WTC11 (cell line): ENCODE data around the gene MYBPH. TPM values are rescaled to one million over a fixed set of nuclear protein-coding genes. Genes with fewer than 3 reads are reported as not detected.

Source experiments
- ATAC-seq: fragments of 200-7000 bp; cut with Tn5 transposase; 2 replicates; pipeline ENCODE4 v1.10.0; 2021; ENCODE audit warnings: mild to moderate bottlenecking, moderate library complexity
- CTCF ChIA-PET: fragments of 300-600 bp; sonication (Branson Sonifier 250); formaldehyde crosslinking; loops from one replicate; lab custom pipeline; 2021; ENCODE audit warnings: antibody characterized with exemption; lab: Charles Lee
- POLR2A ChIA-PET: fragments of 350-600 bp; sonication (Branson Sonifier 250); formaldehyde crosslinking; loops from one replicate; lab custom pipeline; 2021; ENCODE audit warnings: antibody characterized with exemption; lab: Charles Lee
- DNase-seq: peaks from one replicate; pipeline ENCODE4 v3.0.0; 2021; ENCODE audit warnings: low spot score
- H3K27ac Mint-ChIP-seq: 2 replicates; pipeline ENCODE4 v1.8.0; 2021; ENCODE audit warnings: mixed read lengths
- H3K27me3 Mint-ChIP-seq: 2 replicates; pipeline ENCODE4 v1.8.0; 2021; ENCODE audit warnings: low read depth, mild to moderate bottlenecking, moderate library complexity, mixed read lengths
- H3K36me3 Mint-ChIP-seq: 2 replicates; pipeline ENCODE4 v1.8.0; 2021; ENCODE audit warnings: mixed read lengths
- H3K4me1 Mint-ChIP-seq: 2 replicates; pipeline ENCODE4 v1.8.0; 2022; ENCODE audit warnings: mixed read lengths
- H3K4me3 Mint-ChIP-seq: 2 replicates; pipeline ENCODE4 v1.8.0; 2021; ENCODE audit warnings: mild to moderate bottlenecking, moderate library complexity, mixed read lengths
- H3K9me3 Mint-ChIP-seq: 2 replicates; pipeline ENCODE4 v1.8.0; 2021; ENCODE audit warnings: mixed read lengths
- FOXJ3 ChIP-seq: sonication (generic); formaldehyde crosslinking; IDR thresholded peaks from 2 replicates; pipeline ENCODE4 v1.9.0; 2021; ENCODE audit warnings: missing genetic modification reagents, mild to moderate bottlenecking, borderline replicate concordance
- IRF2 ChIP-seq: sonication (generic); formaldehyde crosslinking; IDR thresholded peaks from 2 replicates; pipeline ENCODE4 v1.8.0; 2022; ENCODE audit warnings: low read depth, missing genetic modification reagents, borderline replicate concordance
- JAZF1 ChIP-seq: fragments of 250-450 bp; sonication (Bioruptor Pico); IDR thresholded peaks from 2 replicates; pipeline ENCODE4 v1.9.0; 2021; ENCODE audit warnings: moderate library complexity, mild to moderate bottlenecking, inconsistent platforms
- JUN ChIP-seq: sonication (generic); formaldehyde crosslinking; IDR thresholded peaks from 2 replicates; pipeline ENCODE4 v1.8.0; 2023; ENCODE audit warnings: mild to moderate bottlenecking, missing genetic modification reagents
- NFATC4 ChIP-seq: fragments of 250-450 bp; sonication (Bioruptor Pico); IDR thresholded peaks from 2 replicates; pipeline ENCODE4 v1.9.0; 2021; ENCODE audit warnings: mild to moderate bottlenecking
- NR3C1 ChIP-seq: sonication (generic); formaldehyde crosslinking; conservative IDR thresholded peaks from 2 replicates; pipeline ENCODE4 v1.8.1; 2023; ENCODE audit warnings: low read depth, mild to moderate bottlenecking, missing genetic modification reagents
- OVOL2 ChIP-seq: fragments of 250-450 bp; sonication (Bioruptor Pico); IDR thresholded peaks from 2 replicates; pipeline ENCODE4 v1.9.0; 2021; ENCODE audit warnings: mild to moderate bottlenecking, borderline replicate concordance
- PRRX2 ChIP-seq: fragments of 250-450 bp; sonication (Bioruptor Pico); IDR thresholded peaks from 2 replicates; pipeline ENCODE4 v1.8.0; 2021; ENCODE audit warnings: mild to moderate bottlenecking
- RELA ChIP-seq: sonication (generic); formaldehyde crosslinking; IDR thresholded peaks from 2 replicates; pipeline ENCODE4 v1.8.1; 2022; ENCODE audit warnings: missing genetic modification reagents, mild to moderate bottlenecking, borderline replicate concordance
- RORB ChIP-seq: fragments of 250-450 bp; sonication (Bioruptor Pico); IDR thresholded peaks from 2 replicates; pipeline ENCODE4 v1.9.0; 2021; ENCODE audit warnings: mild to moderate bottlenecking
- SMAD4 ChIP-seq: sonication (generic); formaldehyde crosslinking; IDR thresholded peaks from 2 replicates; pipeline ENCODE4 v1.8.0; 2022; ENCODE audit warnings: mild to moderate bottlenecking, missing genetic modification reagents
- TCF7 ChIP-seq: sonication (generic); formaldehyde crosslinking; IDR thresholded peaks from 2 replicates; pipeline ENCODE4 v1.8.0; 2022; ENCODE audit warnings: mild to moderate bottlenecking, low read depth, missing genetic modification reagents, moderate library complexity
- TP53 ChIP-seq: sonication (generic); formaldehyde crosslinking; IDR thresholded peaks from 2 replicates; pipeline ENCODE4 v1.8.1; 2023; ENCODE audit warnings: mild to moderate bottlenecking, missing genetic modification reagents
- ZNF263 ChIP-seq: sonication (generic); formaldehyde crosslinking; IDR thresholded peaks from 2 replicates; pipeline ENCODE4 v1.8.1; 2022; ENCODE audit warnings: low read depth, mild to moderate bottlenecking, moderate library complexity, missing genetic modification reagents
- ZNF317 ChIP-seq: sonication (generic); formaldehyde crosslinking; IDR thresholded peaks from 2 replicates; pipeline ENCODE4 v1.8.1; 2023; ENCODE audit warnings: low read depth, mild to moderate bottlenecking, moderate library complexity, missing genetic modification reagents, borderline replicate concordance
- total RNA-seq: library from RNA; stranded (reverse); gene quantifications from 3 replicates; pipeline ENCODE4 v1.2.3, GENCODE V29; 2021
- TF ChIP-seq, protein P1 (sequence below): sonication (generic); formaldehyde crosslinking; IDR thresholded peaks from 2 replicates; pipeline ENCODE4 v1.8.1; 2023; ENCODE audit warnings: mild to moderate bottlenecking, moderate library complexity, missing genetic modification reagents
- TF ChIP-seq, protein P2 (sequence below): fragments of 250-450 bp; sonication (Bioruptor Pico); IDR thresholded peaks from 2 replicates; pipeline ENCODE4 v1.9.0; 2021; ENCODE audit warnings: mild to moderate bottlenecking
- TF ChIP-seq, protein P3 (sequence below): sonication (generic); formaldehyde crosslinking; IDR thresholded peaks from 2 replicates; pipeline ENCODE4 v1.8.0; 2022; ENCODE audit warnings: mild to moderate bottlenecking, missing genetic modification reagents
- TF ChIP-seq, protein P4 (sequence below): sonication (generic); formaldehyde crosslinking; conservative IDR thresholded peaks from 2 replicates; pipeline ENCODE4 v1.8.1; 2023; ENCODE audit warnings: mild to moderate bottlenecking, low read depth, missing genetic modification reagents, moderate library complexity

MYBPH gene
- total RNA-seq, 1 experiment from 2014 or later, result not detected

DNA sequence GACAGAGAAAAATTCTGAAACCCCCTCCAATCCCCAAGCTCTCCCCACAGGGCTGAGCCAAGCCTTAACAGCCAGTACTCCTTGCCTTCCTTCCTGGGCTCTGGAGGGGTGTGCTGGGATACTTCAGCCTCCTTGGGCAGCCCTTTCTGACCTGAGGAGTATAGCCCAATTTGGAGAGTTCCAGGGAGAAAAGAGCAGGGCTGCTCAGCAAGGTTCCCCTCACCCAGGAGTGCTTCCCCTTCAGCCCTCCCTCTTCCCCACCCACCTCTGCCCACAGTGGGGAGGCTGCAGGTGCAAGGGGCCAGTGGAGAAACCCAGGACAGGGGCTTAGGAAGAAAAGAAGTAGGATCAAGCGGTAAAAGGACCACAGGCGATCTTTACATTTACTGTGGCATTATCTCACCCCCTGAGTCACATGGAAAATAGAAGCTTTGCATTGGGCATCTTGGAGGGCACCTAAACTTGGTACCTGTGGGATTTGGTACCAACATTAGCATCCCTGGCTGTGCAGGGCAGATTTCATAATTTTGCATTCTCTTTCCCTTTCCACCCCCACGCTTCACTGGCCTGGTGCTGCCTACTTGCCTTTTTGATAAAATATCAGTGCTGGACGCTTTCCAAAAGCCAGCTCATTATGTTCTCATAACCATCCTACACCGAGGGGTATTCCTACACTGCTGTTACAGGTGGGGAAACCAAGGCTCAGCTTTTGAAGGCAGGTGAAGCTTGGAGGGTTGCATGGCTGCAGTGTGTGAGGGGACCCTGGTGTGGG, 50.9 kb downstream of the MYBPH start:
- H3K36me3 Mint-ChIP-seq, result no peaks in the 10 kb centered on the region
- ChIA-PET CTCF (interaction anchor here (0.5 to 11.1 kb wide), 11 partner anchors 10 to 143 kb away, joined by 3 to 184 read pairs (median 60); partner anchors contain the start of gene MYOG), POLR2A (no interaction called here)
- peaks cover 38% of the 10 kb centered on the region for H3K27me3 Mint-ChIP-seq
- H3K4me3 Mint-ChIP-seq, result no peak overlapping the region
- H3K27ac Mint-ChIP-seq, result no peak overlapping the region
- ATAC-seq (no peak), DNase-seq (no peak)
- TF ChIP-seq RORB, result no peak
- no peak for TF ChIP-seq OVOL2
- TF ChIP-seq IRF2 (CRISPR knock-in tag), result no peak
- TF ChIP-seq, protein P1, sequence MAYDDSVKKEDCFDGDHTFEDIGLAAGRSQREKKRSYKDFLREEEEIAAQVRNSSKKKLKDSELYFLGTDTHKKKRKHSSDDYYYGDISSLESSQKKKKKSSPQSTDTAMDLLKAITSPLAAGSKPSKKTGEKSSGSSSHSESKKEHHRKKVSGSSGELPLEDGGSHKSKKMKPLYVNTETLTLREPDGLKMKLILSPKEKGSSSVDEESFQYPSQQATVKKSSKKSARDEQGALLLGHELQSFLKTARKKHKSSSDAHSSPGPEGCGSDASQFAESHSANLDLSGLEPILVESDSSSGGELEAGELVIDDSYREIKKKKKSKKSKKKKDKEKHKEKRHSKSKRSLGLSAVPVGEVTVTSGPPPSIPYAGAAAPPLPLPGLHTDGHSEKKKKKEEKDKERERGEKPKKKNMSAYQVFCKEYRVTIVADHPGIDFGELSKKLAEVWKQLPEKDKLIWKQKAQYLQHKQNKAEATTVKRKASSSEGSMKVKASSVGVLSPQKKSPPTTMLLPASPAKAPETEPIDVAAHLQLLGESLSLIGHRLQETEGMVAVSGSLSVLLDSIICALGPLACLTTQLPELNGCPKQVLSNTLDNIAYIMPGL, result no peak
- TF ChIP-seq TCF7 (CRISPR knock-in tag), result no peak
- no peak for TF ChIP-seq NR3C1 (CRISPR knock-in tag)
- no peaks in the 10 kb centered on the region for H3K9me3 Mint-ChIP-seq
- H3K4me1 Mint-ChIP-seq, result peaks cover 33% of the 10 kb centered on the region

DNA sequence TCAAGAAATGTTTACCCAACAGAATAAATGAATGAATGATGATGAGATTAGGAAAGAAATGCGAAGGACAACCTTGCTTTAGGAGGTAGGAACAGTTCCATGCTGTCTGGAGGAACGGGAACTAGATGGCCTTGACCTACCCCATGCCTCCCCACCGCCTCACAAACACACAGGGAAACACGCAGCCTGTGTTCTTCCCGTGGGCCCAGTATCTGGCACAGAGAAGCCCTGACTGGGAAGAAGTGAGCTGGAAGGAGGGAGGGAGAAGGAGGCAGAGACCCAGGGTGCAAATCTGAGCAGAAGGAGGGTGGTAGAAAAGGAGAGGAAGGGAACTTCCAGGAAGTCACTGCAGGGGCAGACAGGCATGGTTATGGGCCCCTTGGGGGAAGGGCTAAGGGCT, 51.6 kb downstream of the MYBPH start:
- CTCF ChIA-PET, result interaction anchor here (0.9 to 8.2 kb wide), 6 partner anchors 8 to 144 kb away, joined by 3 to 132 read pairs (median 36); partner anchors contain the start of gene MYOG
- Mint-ChIP-seq H3K9me3 (no peaks in the 10 kb centered on the region), H3K4me1 (peaks cover 30% of the 10 kb centered on the region), H3K27me3 (peaks cover 31% of the 10 kb centered on the region), H3K36me3 (no peaks in the 10 kb centered on the region), H3K4me3 (no peak overlapping the region), H3K27ac (no peak overlapping the region)
- POLR2A ChIA-PET, result no interaction called here
- DNase-seq (no peak), ATAC-seq (no peak)
- TF ChIP-seq ZNF263 (no peak), RELA (no peak), JAZF1 (no peak), NFATC4 (CRISPR knock-in tag) (no peak), ZNF317 (CRISPR knock-in tag) (no peak), JUN (CRISPR knock-in tag) (no peak)
- TF ChIP-seq, protein P2, sequence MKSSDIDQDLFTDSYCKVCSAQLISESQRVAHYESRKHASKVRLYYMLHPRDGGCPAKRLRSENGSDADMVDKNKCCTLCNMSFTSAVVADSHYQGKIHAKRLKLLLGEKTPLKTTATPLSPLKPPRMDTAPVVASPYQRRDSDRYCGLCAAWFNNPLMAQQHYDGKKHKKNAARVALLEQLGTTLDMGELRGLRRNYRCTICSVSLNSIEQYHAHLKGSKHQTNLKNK, result no peak
- TF ChIP-seq, protein P3, sequence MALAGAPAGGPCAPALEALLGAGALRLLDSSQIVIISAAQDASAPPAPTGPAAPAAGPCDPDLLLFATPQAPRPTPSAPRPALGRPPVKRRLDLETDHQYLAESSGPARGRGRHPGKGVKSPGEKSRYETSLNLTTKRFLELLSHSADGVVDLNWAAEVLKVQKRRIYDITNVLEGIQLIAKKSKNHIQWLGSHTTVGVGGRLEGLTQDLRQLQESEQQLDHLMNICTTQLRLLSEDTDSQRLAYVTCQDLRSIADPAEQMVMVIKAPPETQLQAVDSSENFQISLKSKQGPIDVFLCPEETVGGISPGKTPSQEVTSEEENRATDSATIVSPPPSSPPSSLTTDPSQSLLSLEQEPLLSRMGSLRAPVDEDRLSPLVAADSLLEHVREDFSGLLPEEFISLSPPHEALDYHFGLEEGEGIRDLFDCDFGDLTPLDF (CRISPR knock-in tag), result no peak
- TF ChIP-seq, protein P4, sequence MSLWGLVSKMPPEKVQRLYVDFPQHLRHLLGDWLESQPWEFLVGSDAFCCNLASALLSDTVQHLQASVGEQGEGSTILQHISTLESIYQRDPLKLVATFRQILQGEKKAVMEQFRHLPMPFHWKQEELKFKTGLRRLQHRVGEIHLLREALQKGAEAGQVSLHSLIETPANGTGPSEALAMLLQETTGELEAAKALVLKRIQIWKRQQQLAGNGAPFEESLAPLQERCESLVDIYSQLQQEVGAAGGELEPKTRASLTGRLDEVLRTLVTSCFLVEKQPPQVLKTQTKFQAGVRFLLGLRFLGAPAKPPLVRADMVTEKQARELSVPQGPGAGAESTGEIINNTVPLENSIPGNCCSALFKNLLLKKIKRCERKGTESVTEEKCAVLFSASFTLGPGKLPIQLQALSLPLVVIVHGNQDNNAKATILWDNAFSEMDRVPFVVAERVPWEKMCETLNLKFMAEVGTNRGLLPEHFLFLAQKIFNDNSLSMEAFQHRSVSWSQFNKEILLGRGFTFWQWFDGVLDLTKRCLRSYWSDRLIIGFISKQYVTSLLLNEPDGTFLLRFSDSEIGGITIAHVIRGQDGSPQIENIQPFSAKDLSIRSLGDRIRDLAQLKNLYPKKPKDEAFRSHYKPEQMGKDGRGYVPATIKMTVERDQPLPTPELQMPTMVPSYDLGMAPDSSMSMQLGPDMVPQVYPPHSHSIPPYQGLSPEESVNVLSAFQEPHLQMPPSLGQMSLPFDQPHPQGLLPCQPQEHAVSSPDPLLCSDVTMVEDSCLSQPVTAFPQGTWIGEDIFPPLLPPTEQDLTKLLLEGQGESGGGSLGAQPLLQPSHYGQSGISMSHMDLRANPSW (CRISPR knock-in tag), result no peak

DNA sequence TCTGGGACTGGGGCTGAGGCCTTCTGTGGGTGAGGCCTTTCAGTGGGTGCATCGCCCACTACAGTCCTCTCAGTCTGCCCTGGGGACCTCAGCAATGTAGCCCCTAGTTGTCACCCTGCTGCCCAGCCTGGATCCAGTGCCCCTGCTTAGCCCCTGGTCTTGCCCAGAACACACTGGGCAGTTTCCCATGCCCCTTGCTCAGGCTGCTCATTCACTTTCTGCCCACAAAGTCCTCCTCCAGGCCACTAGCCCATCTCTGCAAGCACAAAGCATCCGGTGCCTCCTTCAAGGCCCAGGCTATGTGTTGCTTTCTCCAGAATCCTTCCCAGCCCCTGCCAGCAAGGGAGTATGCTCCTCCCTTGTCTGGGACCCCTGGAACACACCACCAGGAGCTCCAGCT, 53.5 kb downstream of the MYBPH start:
- POLR2A ChIA-PET, result no interaction called here
- peaks cover 20% of the 10 kb centered on the region for H3K27me3 Mint-ChIP-seq
- peaks cover 21% of the 10 kb centered on the region for H3K4me1 Mint-ChIP-seq
- TF ChIP-seq FOXJ3 (CRISPR knock-in tag) (no peak), TP53 (CRISPR knock-in tag) (no peak), PRRX2 (CRISPR knock-in tag) (no peak), SMAD4 (CRISPR knock-in tag) (no peak)
- TF ChIP-seq, all 79 proteins: peak for 0
- CTCF ChIA-PET, result interaction anchor here (1.4 to 2.9 kb wide), 3 partner anchors 50 to 145 kb away, joined by 4 to 13 read pairs (median 11); no protein-coding TSS in a partner anchor
- Mint-ChIP-seq H3K27ac (no peak overlapping the region), H3K36me3 (no peaks in the 10 kb centered on the region), H3K4me3 (no peak overlapping the region), H3K9me3 (no peaks in the 10 kb centered on the region)
- ATAC-seq (no peak), DNase-seq (no peak)
